Hepatocyte (in vitro differentiated cells): Measurements from ENCODE around the gene PGM1.

Source experiments
- EZH2phosphoT487 ChIP-seq: fragments of 200-600 bp; sonication (generic); IDR thresholded peaks from one replicate; pipeline ENCODE4 v1.6.1; 2018; ENCODE audit warnings: antibody characterized with exemption, mild to moderate bottlenecking, low read depth, moderate library complexity; ENCODE audit not compliant: unreplicated experiment, severe bottlenecking
- TF ChIP-seq, protein P1 (sequence below): fragments of 200-600 bp; sonication (generic); IDR thresholded peaks from 2 replicates; pipeline ENCODE4 v1.5.1; 2016; ENCODE audit warnings: antibody characterized with exemption, mild to moderate bottlenecking; ENCODE audit not compliant: poor library complexity

- TF ChIP-seq, protein P1, sequence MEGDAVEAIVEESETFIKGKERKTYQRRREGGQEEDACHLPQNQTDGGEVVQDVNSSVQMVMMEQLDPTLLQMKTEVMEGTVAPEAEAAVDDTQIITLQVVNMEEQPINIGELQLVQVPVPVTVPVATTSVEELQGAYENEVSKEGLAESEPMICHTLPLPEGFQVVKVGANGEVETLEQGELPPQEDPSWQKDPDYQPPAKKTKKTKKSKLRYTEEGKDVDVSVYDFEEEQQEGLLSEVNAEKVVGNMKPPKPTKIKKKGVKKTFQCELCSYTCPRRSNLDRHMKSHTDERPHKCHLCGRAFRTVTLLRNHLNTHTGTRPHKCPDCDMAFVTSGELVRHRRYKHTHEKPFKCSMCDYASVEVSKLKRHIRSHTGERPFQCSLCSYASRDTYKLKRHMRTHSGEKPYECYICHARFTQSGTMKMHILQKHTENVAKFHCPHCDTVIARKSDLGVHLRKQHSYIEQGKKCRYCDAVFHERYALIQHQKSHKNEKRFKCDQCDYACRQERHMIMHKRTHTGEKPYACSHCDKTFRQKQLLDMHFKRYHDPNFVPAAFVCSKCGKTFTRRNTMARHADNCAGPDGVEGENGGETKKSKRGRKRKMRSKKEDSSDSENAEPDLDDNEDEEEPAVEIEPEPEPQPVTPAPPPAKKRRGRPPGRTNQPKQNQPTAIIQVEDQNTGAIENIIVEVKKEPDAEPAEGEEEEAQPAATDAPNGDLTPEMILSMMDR: no peak
- TF ChIP-seq EZH2phosphoT487: no peak
Observed at GRCh38 chr1:63636192-63637105, 43.2 kb downstream of the PGM1 start.
